GM19463 (cell line): ENCODE results near the gene ZNF687.

Experiments
- ATAC-seq: cut with Tn5 transposase; IDR thresholded peaks from one replicate; pipeline ENCODE4 v1.9.1; 2021; ENCODE audit warnings: mild to moderate bottlenecking, moderate library complexity; ENCODE audit not compliant: unreplicated experiment

The ZNF687 gene

DNA sequence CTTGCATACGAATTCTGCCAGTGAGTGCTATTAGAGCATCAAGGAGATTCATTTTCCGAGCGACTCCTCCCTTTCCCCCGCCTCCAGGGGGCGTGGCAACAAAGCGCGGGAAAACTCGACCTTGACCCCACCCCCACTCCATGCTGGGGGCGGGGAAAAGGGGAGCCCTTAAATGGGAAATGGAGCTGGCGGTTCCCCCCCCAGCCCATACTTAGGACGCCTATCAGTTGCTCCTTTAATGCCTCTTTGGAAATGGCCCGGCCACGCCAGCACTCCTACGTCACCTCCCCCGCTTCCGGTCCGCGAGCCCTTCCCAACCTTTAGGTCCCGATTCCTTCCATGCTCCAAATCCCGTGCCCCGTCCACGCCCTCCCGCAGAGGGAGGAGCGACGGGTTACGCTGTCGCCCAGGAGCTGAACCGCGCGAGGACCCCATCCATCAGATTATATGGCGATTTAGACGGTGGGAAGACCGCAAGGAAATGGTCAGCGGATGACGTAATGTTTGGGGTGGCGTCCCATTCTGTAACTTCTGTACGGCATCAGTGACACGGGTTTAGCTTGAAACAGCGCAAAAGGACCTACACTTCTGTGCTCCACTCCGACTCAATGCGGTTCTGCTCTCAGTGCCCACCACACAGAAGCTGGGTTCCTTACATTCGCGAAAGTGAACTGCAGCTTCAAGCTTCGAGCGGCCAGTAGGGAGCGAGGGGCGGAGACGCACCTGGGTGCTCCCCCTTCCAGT, 702 bp upstream of the ZNF687 start:
- peak; percentile 26 for ATAC-seq

- ATAC-seq: no peak
Measured at GRCh38 chr1:151282883-151283725, 1.0 kb downstream of the ZNF687 start.

DNA sequence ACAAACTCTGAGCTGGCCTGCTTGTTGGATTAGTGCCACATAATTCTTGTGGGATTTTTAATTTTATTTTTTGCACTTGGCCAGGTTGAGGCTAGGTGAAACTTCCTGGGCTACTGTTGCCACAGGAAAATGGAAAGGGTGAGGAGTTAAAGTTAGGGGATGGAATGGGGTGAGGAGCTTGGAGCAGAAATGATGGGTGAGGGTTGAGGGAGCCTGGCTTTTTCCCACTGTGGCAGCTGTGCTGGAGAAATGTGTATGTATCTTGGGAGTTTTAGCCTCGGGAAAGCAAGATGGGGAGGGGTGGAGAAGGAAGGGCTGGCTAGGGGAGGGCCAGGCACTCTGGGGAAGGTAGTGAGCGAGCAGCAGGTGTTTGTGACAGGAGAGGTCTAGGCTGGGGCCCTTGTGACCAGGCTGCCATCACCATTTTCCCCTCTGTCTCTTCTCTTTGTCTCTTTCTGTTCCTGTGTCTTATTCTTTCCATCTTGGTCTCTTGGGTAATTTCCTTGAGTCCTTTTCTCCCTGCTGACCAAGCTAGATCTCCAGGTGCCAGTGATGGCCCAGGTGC, 2.0 kb downstream of the ZNF687 start:
- ATAC-seq: no peak

DNA sequence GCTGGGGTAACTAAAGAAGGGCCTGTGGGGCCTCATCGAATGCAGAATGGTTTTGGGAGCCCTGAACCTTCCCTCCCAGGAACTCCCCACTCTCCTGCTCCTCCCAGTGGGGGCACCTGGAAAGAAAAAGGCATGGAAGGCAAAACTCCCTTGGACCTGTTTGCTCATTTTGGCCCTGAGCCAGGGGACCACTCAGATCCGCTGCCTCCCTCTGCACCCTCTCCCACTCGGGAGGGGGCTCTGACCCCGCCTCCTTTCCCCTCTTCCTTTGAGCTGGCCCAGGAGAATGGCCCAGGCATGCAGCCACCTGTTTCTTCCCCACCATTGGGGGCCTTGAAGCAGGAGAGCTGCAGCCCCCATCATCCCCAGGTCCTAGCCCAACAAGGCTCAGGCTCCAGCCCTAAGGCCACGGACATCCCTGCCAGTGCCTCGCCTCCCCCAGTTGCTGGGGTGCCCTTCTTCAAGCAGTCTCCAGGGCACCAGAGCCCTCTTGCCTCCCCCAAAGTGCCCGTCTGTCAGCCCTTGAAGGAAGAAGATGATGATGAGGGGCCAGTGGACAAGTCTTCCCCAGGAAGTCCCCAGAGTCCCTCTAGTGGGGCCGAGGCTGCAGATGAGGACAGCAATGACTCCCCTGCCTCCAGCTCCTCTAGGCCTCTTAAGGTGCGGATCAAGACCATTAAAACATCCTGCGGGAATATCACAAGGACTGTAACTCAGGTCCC, 4.7 kb downstream of the ZNF687 start:
- no peak for ATAC-seq

GRCh38 chr1:151287341-151287699, 5.2 kb downstream of the ZNF687 start:
- ATAC-seq: no peak

DNA sequence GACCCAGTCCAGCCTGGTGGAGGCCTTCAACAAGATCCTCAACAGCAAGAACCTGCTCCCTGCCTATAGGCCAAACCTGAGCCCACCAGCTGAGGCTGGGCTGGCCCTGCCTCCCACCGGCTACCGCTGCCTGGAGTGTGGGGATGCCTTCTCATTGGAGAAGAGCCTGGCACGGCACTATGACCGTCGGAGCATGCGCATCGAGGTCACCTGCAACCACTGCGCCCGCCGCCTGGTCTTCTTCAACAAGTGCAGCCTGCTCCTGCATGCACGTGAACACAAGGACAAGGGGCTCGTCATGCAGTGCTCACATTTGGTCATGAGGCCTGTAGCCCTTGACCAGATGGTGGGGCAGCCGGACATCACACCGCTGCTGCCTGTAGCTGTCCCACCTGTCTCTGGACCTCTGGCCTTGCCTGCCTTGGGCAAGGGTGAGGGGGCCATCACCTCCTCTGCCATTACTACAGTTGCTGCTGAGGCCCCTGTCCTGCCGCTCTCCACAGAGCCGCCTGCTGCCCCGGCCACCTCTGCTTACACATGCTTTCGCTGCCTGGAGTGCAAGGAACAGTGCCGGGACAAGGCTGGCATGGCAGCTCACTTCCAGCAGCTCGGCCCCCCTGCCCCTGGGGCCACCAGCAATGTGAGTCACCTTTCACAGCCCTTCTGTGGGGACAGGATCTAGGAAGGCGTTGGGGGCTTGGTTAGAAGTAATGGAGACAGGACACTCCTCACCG, 5.8 kb downstream of the ZNF687 start:
- no peak for ATAC-seq

DNA sequence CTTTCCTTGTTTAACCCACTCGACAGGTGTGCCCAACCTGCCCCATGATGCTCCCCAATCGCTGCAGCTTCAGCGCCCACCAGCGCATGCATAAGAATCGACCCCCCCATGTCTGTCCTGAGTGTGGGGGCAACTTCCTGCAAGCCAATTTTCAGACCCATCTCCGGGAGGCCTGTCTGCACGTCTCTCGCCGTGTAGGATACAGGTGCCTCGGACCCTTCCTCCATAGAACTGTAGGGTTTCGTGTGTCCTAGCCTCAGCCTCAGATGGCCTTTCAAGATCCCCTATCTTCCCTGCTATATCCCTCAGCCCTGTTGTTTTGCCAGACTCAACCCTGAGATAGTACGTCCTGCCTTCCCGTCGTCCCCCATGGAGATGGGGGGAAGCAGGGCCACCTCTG, 6.4 kb downstream of the ZNF687 start:
- ATAC-seq: no peak

- ATAC-seq: no peak
Measured at GRCh38 chr1:151289080-151289935, 7.2 kb downstream of the ZNF687 start.

DNA sequence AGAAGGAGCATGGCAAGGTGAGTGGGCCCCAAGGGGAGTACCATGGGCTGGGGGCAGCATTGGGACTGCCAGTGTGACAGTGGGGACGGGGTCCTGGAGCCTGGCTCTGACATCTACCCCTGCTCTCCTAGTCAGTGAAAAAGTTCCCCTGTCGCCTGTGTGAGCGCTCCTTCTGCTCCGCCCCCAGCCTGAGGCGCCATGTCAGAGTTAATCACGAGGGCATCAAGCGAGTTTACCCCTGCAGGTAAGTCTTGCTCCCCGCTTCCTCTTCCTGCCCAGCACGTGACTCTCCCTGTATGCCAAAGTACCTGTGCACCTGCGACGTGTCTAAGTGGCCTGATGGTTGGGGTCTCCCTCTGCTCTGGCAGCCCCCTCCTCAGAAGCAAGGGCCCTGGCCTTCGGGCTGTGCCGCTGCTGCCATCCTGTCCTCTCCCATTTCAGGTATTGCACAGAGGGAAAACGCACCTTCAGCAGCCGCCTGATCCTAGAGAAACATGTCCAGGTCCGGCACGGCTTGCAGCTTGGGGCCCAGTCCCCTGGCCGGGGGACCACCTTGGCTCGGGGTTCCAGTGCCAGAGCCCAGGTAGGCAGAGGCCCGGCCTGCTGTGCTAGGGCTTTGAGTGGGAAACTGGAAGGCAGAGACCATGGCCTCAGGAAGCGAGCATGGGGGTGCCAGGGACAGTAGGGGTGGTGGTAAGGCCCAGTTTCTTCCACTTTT, 8.1 kb downstream of the ZNF687 start:
- ATAC-seq: no peak

DNA sequence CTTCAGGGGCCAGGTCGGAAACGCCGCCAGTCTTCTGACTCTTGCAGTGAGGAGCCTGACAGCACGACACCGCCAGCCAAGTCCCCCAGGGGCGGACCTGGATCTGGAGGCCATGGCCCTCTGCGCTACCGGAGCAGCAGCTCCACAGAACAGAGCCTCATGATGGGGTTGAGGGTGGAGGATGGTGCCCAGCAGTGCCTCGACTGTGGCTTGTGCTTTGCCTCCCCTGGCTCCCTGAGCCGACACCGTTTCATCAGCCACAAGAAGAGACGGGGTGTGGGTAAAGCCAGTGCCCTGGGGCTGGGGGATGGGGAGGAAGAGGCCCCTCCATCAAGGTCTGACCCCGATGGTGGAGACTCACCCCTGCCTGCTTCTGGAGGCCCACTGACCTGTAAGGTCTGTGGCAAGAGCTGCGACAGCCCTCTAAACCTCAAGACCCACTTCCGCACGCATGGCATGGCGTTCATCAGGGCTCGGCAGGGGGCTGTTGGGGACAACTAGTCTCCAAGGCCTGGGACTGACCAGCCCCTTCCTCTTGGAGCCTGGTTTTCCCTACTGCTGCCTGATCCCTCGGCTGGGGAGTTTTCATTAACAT, 8.7 kb downstream of the ZNF687 start:
- ATAC-seq: no peak

DNA sequence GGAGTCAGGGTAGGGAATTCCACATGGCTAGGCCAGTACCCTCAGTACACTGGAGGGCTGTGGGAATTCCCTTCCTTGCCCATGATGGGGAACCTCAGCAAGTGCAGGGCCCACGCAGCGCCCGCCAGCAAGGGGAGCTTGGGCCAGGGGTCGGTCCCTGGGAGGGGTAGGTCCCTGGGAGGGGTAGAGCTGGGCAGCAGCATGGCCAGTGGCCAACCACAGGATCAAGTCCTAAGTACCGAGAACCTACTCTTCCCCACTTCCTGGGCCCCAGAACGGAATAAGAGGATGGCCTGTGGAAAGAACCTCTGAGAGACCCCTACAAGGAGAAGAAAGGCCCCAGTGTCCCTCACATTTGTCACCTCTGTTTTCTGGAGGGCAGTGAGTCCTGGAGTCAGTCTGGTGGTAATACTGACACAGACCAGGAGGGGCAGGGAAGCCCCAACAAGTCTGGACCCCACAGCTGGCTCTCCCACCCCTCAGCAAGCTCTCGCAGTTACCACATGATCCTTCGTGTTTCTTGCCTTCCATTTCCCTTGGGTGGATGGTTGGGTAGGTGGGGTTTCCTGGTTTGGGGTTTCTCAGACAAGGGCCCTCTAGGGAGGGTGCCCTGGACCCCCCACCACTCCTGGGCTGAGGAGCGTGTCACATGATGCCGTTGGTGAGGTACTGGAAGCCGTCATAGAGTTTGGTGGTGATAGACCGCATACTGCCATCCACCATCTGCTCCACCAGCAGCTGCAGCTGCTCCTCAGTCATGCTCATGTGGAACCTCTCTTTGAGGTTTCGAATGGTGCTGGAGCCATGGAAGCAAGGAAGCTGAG, 10.3 kb downstream of the ZNF687 start:
- no peak for ATAC-seq

DNA sequence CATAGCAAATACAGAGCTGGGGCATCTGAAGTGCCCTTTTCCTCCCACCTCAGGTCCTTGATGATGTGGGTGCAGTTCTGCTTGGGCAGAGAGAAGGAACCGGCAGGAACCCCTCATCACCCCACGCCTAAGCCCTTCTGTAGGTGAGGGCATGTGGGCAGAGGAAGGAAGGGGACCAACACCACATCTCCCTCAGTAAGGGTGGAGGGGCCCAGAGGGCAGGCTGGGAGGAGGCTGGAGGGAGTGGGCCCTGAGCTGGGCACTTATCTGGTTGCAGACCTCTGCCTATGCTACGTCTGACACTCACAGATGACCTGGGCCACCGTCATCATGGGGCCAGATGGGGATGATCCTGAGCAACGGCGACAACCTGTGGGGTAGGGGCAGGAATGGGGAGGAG, 11.0 kb downstream of the ZNF687 start:
- no peak for ATAC-seq

DNA sequence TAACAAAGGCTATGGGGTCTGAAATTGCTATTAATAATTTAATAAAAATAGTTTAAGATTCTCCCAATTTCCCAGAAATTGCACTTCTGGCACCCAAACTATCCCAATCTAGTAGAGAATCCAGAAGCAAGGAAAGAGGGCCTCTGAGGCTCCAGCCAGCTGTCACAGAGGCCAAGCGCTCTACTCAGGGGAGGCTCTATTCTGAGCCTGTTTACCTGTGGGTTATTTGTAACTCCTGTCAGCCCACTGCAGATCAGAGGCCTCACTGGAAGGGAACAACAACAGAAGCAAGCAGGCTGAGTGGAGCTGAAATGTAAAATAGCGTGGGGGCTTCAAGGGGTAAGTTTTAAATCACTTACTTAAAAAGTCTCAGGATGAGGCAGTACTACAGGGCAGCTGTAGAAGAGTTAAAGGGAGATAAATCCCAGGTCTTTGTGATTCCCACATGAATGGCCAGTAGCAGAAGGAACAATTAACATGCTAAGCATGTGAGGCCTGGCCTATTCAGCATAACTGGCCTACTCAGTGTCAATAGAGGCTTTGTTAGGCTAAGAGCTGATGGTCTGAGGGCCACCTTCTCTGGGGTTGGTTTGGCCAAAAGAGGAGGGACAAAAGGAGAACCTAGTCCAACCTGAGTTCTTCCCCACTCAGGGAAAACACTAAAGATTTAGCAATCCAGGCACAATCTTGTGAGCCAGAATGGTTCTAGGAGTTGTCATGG, 12.8 kb downstream of the ZNF687 start:
- ATAC-seq: no peak

- no peak for ATAC-seq
Measured at GRCh38 chr1:151309811-151310323, 27.8 kb downstream of the ZNF687 start.

DNA sequence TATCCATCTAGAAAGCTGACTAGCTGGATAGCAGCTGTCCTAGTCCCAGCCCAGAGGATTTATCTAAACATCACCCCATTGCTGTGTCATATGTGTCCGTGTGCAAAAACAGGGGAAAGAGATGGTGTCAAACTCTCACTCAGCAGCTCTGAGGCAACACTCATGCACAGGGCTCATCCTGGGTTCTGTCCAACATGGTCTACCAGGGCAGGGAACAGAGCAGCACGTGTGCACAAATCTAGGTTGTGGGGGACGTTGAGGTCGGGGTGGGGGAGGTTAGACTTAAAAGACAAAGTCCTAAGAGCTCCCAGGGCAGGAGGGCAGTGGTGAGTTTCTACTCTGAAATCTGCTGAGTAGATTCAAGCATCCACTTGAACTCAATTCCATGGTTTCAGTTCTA, 28.9 kb downstream of the ZNF687 start:
- no peak for ATAC-seq

GRCh38 chr1:151311589-151312331, 29.7 kb downstream of the ZNF687 start:
- no peak for ATAC-seq
